UCSD-AML1 (cell line): ENCODE data around the gene PCBP3.

Experiments
- DNase-seq: peaks from one replicate; lab custom pipeline; 2025; ENCODE audit not compliant: unreplicated experiment; lab: John Stamatoyannopoulos, UW

The PCBP3 gene

GRCh38 chr21:45986316-45987051, 343.0 kb downstream of the PCBP3 start:
- no peak for DNase-seq

DNA sequence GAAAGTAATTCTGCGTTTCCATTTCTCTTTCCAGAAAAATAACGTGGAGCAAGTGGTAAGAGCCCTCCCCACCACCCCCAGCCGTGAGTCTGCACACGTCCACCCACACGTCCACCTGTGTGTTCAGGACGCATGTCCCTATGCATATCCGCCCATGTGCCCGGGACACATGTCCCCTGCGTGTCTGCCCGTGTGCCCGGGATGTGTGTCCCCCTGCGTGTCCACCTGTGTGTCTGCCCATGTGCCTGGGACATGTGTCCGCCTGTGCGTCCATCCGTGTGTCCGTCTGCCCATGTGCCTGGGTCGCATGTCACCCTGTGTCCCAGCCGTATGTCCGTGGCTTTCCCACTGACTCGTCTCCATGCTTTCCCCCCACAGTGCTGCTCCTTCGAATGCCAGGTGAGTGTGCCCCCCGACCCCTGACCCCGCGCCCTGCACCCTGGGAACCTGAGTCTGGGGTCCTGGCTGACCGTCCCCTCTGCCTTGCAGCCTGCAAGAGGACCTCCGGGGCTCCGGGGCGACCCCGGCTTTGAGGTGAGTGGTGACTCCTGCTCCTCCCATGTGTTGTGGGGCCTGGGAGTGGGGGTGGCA, 343.7 kb downstream of the PCBP3 start:
- no peak for DNase-seq

- no peak for DNase-seq
Observed at GRCh38 chr21:45988366-45989347, 345.1 kb downstream of the PCBP3 start.

GRCh38 chr21:45989355-45990048, 346.0 kb downstream of the PCBP3 start:
- DNase-seq = no peak

- DNase-seq = no peak
Observed at GRCh38 chr21:45990049-45990711, 346.7 kb downstream of the PCBP3 start.

GRCh38 chr21:45990741-45991605, 347.4 kb downstream of the PCBP3 start:
- no peak for DNase-seq

DNA sequence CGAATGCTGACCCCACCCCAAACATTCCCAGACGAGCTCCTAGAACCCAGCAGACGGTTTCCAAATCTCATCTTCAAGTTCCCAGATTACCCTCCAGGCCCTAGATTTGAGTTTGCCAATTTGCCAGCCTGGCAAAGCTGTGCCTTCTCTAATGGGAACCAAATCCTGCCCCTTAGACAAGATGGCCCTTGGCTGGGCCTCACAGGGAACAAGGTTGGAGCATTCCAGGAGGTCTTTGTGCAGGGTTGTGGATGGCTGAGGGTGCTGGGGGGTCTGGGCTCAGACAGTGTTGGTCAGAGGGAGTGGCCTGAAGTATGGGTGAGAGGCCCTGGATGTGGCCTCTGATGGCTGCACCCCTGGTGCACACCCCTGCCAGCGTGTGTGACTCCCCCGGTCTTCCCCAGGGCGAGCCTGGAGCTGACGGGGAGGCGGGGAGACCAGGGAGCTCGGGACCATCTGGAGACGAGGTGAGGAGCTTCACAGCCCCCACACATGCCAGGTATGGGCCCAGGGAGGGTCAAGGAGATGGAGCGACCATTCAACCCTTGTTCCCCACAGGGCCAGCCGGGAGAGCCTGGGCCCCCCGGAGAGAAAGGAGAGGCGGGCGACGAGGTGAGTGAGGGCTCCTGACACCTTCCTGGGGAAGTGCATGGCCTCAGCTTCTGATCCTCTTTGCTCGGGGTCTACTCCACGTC, 348.2 kb downstream of the PCBP3 start:
- no peak for DNase-seq
